ENCODE results near the gene PAPSS2.
"Not testable (repeated sequence)": the region's sequence is repeated elsewhere in the genome, so short reads cannot be mapped to it uniquely, and the experiment has no call there.

PAPSS2 gene

DNA sequence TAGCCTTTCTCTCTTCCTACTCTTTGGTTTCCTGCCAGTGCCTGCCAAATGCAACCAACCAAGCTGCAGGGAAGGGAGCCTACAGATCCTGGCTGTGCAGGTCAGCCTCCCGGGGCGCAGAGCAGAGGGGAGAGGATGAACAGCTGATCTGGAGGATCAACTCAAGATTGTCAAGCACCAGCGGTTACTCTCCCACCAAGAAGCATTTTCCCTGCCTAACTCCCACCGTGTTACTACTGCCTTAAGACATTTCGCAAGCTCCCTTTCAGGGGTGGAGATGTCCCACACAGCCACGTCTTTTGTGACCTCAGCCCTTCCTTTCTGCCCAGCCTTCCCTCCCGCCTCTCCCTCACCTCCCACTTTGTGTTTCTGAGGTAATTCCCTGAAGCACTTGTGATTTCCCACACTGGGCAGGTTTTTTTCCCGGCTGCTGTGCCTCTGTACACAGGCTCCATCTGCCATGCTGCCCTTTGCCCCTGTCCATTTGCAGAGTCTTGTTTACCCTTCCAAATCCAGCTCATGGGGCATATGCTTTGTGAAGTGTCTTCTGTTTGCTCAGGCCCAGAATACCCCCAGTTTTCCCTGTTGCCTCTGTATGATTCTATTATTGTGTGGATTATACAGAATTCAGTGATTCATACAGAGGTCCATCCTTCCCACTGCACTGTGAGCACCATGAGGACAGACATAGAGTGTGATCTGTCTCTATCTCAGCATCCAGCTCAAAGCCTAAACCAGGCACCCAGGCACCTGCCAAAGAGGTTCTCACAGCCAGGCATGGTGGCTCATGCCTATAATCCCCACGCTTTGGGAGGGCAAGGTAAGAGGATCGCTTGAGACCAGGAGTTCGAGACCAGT is 40.9 kb upstream of the PAPSS2 start:
- Histone ChIP-seq H3K4me1 (ENCODE audit: control insufficient read depth in 1 of 2, insufficient read depth in 1 of 2, low read depth in 1 of 2, low read length in 1 of 2) (peaks cover 7 to 11% of the 10 kb centered on the region in 2 experiments), H3K36me3 (no peaks in the 10 kb centered on the region), H3K9me3 (no peaks in the 10 kb centered on the region), H3K27ac (no peak overlapping the region), H3K4me3 (ENCODE audit: low read depth in 1 of 2, low read length in 1 of 2) (no peak overlapping the region), H3K27me3 (no peaks in the 10 kb centered on the region)
- TF ChIP-seq, protein P1, sequence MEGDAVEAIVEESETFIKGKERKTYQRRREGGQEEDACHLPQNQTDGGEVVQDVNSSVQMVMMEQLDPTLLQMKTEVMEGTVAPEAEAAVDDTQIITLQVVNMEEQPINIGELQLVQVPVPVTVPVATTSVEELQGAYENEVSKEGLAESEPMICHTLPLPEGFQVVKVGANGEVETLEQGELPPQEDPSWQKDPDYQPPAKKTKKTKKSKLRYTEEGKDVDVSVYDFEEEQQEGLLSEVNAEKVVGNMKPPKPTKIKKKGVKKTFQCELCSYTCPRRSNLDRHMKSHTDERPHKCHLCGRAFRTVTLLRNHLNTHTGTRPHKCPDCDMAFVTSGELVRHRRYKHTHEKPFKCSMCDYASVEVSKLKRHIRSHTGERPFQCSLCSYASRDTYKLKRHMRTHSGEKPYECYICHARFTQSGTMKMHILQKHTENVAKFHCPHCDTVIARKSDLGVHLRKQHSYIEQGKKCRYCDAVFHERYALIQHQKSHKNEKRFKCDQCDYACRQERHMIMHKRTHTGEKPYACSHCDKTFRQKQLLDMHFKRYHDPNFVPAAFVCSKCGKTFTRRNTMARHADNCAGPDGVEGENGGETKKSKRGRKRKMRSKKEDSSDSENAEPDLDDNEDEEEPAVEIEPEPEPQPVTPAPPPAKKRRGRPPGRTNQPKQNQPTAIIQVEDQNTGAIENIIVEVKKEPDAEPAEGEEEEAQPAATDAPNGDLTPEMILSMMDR (IDR thresholded peaks at IDR 0.05), result no peak

- Histone ChIP-seq H3K36me3 (no peaks in the 10 kb centered on the region), H3K27ac (no peak overlapping the region), H3K4me1 (ENCODE audit: control insufficient read depth in 1 of 2, insufficient read depth in 1 of 2, low read depth in 1 of 2, low read length in 1 of 2) (peaks cover 7 to 11% of the 10 kb centered on the region in 2 experiments), H3K27me3 (no peaks in the 10 kb centered on the region), H3K9me3 (no peaks in the 10 kb centered on the region), H3K4me3 (ENCODE audit: low read depth in 1 of 2, low read length in 1 of 2) (no peak overlapping the region)
- TF ChIP-seq, protein P1 (IDR thresholded peaks at IDR 0.05), result no peak
Measured at GRCh38 chr10:87619705-87620104, 40.0 kb upstream of the PAPSS2 start.

- H3K36me3 ChIP-seq; H3K4me1 ChIP-seq (ENCODE audit: control insufficient read depth in 1 of 2, insufficient read depth in 1 of 2, low read depth in 1 of 2, low read length in 1 of 2); H3K27ac ChIP-seq; H3K27me3 ChIP-seq; H3K9me3 ChIP-seq; H3K4me3 ChIP-seq (ENCODE audit: low read depth in 1 of 2, low read length in 1 of 2): not testable (repeated sequence)
Measured at GRCh38 chr10:87621440-87621839, 38.2 kb upstream of the PAPSS2 start.

GRCh38 chr10:87622314-87623004 is 37.2 kb upstream of the PAPSS2 start:
- H3K9me3 ChIP-seq, result no peaks in the 10 kb centered on the region
- TF ChIP-seq, protein P1 (IDR thresholded peaks at IDR 0.05), result no peak
- no peaks in the 10 kb centered on the region for H3K4me1 ChIP-seq (ENCODE audit: control insufficient read depth in 1 of 2, insufficient read depth in 1 of 2, low read depth in 1 of 2, low read length in 1 of 2)
- no peak overlapping the region for H3K27ac ChIP-seq
- H3K4me3 ChIP-seq (ENCODE audit: low read depth in 1 of 2, low read length in 1 of 2), result no peak overlapping the region
- H3K36me3 ChIP-seq, result no peaks in the 10 kb centered on the region
- H3K27me3 ChIP-seq, result no peaks in the 10 kb centered on the region

DNA sequence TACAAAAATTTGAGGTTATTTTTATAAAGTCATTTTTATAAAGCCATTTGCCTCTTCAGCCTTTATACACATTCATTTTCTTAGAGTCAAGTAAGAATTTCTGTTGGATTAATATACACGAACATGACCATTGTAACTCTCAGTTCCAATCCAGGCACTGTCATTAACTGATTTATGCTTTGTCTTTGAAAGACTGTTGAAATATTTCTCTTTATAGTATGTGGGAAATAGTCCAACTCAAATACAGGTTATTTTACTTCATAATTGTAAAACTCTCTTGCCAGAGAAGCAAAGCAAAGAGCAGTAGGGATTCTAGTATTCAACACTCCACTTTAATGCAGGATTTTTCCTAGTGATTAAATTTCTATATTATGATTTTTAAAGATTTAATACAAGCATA is 36.5 kb upstream of the PAPSS2 start:
- Histone ChIP-seq H3K27me3 (no peaks in the 10 kb centered on the region), H3K9me3 (no peaks in the 10 kb centered on the region), H3K36me3 (no peaks in the 10 kb centered on the region), H3K4me3 (ENCODE audit: low read depth in 1 of 2, low read length in 1 of 2) (no peak overlapping the region), H3K27ac (no peak overlapping the region), H3K4me1 (ENCODE audit: control insufficient read depth in 1 of 2, insufficient read depth in 1 of 2, low read depth in 1 of 2, low read length in 1 of 2) (no peaks in the 10 kb centered on the region)
- TF ChIP-seq, protein P1 (IDR thresholded peaks at IDR 0.05), result no peak

DNA sequence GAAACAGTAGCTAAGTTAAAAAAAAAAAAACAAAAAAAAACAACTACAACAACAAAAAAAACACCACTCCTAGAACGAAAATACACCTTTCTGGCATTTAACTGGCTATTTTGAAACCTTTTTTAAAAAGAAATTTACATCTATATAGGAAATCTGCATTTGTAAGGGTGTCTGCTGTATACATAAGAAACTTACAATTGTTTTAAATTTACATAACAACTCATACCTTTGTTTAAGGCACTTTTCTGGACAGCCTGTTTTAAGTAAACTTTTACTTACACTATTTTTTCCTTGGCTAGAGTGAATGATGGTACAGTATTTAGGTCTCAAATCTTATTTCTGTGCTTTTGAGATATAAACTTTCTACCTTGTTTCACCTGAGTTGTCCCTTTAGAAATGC is 34.0 kb upstream of the PAPSS2 start:
- Histone ChIP-seq H3K27ac (no peak overlapping the region), H3K36me3 (no peaks in the 10 kb centered on the region), H3K4me3 (ENCODE audit: low read depth in 1 of 2, low read length in 1 of 2) (no peak overlapping the region), H3K27me3 (no peaks in the 10 kb centered on the region), H3K9me3 (no peaks in the 10 kb centered on the region), H3K4me1 (ENCODE audit: control insufficient read depth in 1 of 2, insufficient read depth in 1 of 2, low read depth in 1 of 2, low read length in 1 of 2) (no peaks in the 10 kb centered on the region)
- TF ChIP-seq, protein P1 (IDR thresholded peaks at IDR 0.05), result no peak
